T47D (cell line): Measurements from ENCODE around the gene ZNF785.
"Not testable (repeated sequence)": the region's sequence is repeated elsewhere in the genome, so short reads cannot be mapped to it uniquely, and the experiment has no call there.

Source experiments
- DNase-seq, 2 experiments: peaks; one replicate each; pipeline versions ENCODE4 v3.0.0 to v3.0.0-alpha.2; 2011 to 2012; ENCODE audit warnings: low read depth in 1 of 2, low spot score in 1 of 2
- JUND ChIP-seq: IDR thresholded peaks from 2 replicates; pipeline ENCODE4 v1.6.1; 2012; ENCODE audit warnings: low read depth
- in situ Hi-C: cut with HindIII; loops from 2 replicates; pipeline ENCODE4 v1.10.0; 2016; ENCODE audit warnings: low sequenced_read_pairs, low pct_unique_long_range_greater_than_20kb

Gene ZNF785

DNA sequence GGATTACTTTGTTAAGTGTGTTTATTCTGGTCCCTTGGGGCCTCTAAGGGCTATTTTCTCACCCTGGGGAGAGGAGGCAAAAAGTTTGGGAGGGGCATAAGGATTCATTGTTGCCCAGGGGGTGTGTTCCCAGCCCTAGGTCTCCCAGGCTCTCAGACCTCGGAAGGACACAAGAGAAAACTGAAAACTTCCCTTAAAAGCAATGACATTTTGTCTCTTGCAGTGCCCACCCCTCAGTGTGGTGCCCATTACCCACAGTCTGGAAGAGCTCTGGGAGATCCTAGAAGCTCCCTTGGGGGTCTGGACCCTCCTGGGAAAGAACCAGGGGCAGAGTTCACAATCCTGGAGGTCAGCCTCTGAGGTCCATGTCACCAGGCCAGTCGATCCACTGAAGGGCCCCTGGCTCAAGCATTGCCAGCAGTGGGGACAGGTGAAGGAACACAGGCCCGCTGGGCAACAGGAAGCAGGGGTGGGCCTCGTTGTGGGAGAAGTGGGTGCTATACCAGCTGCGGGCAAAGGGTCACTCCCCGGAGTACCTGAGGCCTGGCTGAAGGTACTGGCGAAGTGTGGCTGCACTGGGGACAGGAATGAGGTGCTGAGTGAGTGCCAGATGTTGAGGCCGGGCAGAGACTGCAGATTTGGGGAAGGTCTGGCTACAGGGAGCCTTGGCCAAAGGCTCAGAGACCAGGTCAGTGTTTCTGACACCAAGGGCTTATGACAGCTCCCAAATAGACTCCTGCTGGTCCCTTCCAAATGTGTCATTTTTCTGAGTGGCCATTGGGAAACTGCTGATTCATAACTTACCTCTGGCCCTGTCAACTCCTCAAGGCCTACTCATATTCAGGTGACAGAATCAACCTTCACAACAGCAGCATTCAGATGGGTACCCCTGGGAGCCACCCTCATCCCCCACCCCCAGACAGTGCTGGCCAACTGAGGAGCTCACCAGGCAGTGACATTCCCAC is 46.2 kb downstream of the ZNF785 start:
- in situ Hi-C loops = no loop called here
- TF ChIP-seq JUND = no peak
- no peak for DNase-seq

DNA sequence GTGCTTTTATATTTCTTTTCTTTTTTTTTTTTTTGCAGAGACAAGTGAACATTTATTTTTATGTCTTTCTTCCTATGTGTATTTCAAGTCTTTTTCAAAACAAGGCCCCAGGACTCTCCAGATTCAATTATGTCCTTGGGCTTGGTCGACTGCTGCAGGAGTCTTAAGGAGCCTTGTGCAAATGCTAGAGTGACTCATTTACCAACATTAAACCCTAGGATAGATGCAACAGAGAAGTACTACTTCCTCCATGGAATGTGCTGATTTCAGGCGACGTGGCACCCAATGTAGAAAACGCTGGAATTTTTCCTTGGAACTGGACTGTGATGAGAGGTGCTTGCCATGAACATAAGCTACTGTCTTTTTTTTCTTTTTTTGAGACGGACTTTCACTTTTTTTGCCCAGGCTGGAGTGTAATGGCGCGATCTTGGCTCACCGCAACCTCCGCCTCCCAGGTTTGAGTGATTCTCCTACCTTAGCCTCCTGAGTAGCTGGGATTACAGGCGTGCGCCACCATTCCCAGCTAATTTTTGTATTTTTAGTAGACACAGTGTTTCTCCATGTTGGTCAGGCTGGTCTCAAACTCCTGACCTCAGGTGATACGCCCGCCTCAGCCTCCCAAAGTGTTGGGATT is 49.0 kb downstream of the ZNF785 start:
- in situ Hi-C loops, DNase-seq: not testable (repeated sequence)

DNA sequence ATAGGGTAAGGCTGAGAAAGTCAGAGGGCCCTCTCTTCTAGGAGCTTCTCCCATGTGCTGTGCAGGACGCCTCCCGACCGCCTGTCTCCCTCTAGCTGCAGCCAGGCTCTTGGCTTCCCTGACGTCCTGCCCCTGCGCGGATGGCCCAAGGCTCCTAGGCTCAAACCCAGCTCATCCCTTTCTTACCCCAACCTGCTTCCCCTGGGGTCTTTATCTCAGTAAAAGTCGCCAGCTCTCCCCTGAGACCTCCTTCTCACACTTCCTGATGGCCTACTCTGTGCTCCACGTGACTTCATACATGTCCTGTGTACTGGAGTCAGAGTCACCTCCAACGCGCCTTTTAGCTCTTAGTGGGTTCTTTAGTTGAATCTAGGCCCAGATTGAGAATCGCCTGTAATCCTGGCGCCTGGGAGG is 49.7 kb downstream of the ZNF785 start:
- no peak for TF ChIP-seq JUND
- DNase-seq = peak; percentile 43 to 81
- in situ Hi-C loops = no loop called here

DNA sequence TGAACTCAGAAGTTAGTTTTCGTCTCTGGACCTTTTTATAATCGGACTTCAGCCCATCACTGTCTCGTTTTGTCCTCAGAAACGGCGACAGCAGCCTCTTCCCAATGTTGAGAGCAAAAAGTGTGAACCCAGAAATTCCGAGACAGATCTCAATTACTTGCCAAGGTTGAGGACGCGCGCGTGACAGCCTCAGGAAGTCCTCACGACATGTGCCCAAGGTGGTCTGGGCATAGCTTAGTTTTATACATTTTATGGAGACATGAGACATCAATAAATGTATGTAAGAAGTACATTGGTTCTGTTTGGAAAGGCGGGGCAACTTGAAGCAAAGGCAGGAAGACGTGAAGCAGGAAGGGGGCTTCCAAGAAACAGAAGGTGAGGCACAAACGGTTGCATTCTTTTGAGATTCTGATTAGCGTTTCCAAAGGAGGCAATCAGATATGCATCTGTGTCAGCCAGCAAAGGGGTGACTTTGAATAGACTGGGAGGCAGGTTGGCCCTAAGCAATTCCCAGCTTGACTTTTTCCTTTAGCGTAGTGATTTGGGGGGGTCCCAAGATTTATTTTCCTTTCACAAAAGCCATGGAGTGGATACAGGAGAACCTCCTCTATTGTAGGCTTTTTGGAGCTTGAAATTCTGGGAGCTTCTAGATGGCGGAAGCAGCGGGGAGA is 50.3 kb downstream of the ZNF785 start:
- DNase-seq = no peak
- in situ Hi-C loops = no loop called here
- TF ChIP-seq JUND = no peak

DNA sequence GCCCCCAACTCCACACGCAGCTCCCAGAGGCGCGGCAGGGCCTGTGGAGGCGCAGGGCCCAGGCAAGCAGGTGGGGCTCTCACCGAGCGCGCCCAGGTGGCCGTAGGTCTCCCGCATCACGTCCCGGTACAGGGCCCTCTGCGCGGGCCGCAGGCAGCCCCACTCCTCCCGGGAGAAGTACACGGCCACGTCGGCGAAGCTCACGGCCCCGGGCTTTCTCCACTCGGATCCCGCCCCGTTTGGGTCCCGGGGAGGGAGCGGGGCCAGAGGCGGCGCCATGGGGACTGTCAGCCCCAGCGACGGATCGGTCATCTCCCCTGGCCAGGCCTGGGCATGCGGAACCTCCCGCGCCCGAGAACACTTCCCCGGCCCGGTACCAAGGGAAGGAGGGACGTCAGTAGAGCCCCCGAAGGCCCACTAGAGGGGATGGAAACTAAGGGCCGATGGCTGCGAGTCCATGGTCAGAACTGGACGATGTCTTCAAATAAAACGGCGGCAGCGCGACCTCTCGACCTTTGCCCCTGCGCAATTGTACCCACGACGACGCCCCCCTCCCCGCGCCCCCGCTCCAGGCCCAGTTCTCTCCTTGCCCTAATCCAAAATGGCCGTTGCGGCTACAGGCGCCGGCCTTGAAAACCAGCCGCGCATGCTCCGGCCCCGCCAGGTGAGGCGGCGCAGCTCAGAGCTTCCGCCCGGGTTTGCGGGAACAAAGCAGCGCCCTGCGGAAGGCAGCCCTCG is 51.0 kb downstream of the ZNF785 start, which contains the start of gene ZNF747:
Gene ZNF747, minus strand, starts transcription at position 491 of the 738 bp plus-strand sequence. Its CDS starts 179 bp downstream, at position 312.
- peak; percentile 87 to 90 for DNase-seq
- in situ Hi-C loops = no loop called here

DNA sequence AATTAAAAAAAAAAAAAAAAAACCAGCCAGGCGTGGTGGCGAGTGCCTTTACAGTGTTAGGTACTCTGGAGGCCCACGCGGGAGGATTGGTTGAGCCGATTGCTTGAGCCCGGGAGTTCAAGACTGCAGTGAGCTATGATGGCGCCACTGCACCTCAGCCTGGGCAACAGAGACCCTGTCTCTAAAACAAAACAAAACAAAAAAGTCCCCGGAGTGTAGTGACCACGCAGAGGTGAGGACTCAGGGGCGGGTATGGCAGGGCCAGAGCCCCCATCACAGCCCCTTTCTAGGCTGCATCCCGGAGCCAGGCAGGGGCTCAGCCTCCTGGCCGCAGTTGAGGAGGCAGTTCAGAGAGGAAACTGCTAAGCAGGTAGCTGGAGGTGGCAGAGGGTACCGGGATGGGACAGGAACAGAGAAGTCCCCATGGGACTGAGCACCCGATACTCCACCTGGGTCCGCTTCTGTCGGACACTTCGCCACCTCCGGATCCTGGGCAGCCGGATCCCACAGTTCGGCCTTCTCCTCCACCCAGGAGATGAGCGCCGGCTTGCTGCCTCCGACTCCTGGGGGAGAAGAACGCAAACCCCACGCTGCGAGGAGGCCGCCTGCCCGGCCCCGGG is 51.6 kb downstream of the ZNF785 start:
- in situ Hi-C loops = no loop called here
- TF ChIP-seq JUND = no peak
- no peak for DNase-seq

More for the DNA sequence above, 51.0 kb downstream of the ZNF785 start, which contains the start of gene ZNF747:
- no peak for TF ChIP-seq JUND

DNA sequence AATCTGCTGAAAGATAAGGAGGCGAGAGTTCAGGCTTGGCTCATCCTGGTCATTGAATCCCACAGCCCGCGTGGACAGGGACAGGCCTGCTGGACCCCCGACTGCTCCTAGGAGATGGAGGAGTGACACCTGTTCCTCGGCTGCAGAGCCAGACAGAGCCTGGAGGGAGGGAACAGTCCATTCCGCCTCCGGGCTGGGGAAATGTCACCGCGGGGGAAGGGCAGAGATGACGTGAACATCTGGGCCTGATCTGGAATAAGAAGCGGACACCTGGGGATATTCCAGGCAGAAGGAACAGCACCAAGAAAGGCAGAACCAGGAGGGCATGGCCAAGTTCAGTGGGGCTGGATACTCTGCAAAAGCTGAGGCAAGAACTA is 52.4 kb downstream of the ZNF785 start:
- no peak for DNase-seq
- in situ Hi-C loops = no loop called here
- TF ChIP-seq JUND = no peak

DNA sequence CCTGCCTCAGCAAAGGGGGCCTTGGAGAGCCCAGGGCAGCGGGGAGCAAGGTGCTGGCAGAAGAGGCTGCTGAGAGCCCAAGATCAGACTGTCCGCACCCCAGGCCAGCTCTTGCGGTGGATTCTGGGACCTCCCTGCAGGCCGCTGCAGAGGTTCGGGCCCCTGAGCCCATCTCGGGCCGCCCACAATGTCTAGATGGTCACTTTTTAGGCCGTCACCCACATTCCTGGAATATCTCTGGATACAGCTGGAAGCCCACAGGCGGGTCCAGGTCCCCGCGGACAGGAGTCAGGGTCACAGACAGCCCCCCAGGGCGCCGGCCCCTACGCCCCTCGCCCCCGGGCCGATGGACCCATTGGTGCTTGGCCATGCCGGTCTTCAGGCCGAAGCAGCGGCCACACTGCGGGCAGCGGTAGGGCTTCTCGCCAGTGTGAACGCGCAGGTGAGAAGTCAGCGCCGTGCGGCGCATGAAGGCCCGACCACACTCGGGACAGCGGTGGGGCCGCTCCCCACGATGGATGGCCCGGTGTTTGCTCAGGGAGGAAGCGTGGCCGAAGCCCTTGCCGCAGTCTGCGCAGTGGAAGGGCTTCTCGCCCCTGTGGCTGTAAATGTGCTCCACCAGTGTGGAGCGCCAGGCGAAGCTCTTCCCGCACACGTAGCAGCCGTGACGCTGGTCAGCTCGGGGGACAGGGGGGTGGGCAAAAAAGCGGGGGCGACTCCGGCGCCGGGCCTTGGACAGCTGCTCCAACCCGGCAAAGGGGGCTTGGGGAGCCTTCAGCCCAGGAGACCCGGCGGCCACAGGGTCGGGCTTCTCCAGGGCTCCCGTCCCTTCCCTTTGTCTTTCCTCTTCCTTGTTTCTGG is 53.0 kb downstream of the ZNF785 start:
- TF ChIP-seq JUND = no peak
- in situ Hi-C loops = no loop called here
- DNase-seq = no peak
